Gastroesophageal sphincter (tissue), 4 donors: ENCODE measurements around the gene ABHD4. TPM values are rescaled to one million over a fixed set of nuclear protein-coding genes. Genes with fewer than 3 reads are reported as not detected.

Source experiments
- ATAC-seq: fragments of 150-250 bp; one replicate; pipeline ENCODE4 v1.9.1; 2016; ENCODE audit warnings: mild to moderate bottlenecking, moderate library complexity
- H3K27ac ChIP-seq, 4 donors: fragments of 200-600 bp; sonication (generic) in 3 of 4; 1 replicate in 3 of 4; 2 replicates in 1 of 4; pipeline ENCODE4 v1.5.1; 2016 to 2019
- H3K27me3 ChIP-seq: fragments of 200-600 bp; sonication (generic); one replicate; pipeline ENCODE4 v1.5.1; 2019
- H3K36me3 ChIP-seq, 2 donors: fragments of 200-600 bp; sonication (generic); one replicate each; pipeline ENCODE4 v1.5.1; 2019; ENCODE audit warnings: control low read depth in 1 of 2
- H3K4me1 ChIP-seq, 3 donors: fragments of 200-600 bp; sonication (generic); 1 replicate in 2 of 3; 2 replicates in 1 of 3; pipeline ENCODE4 v1.5.1; 2016 to 2019; ENCODE audit warnings: control low read depth in 2 of 3
- H3K4me3 ChIP-seq, 2 donors: fragments of 200-600 bp; sonication (generic); one replicate each; pipeline ENCODE4 v1.5.1; 2019; ENCODE audit warnings: mild to moderate bottlenecking in 1 of 2, moderate library complexity in 1 of 2
- H3K9me3 ChIP-seq, 3 donors: fragments of 200-600 bp; sonication (generic); one replicate each; pipeline ENCODE4 v1.5.1; 2017 to 2019; ENCODE audit warnings: control low read depth in 2 of 3
- EP300 ChIP-seq: sonication (generic); formaldehyde crosslinking; IDR thresholded peaks from one replicate; pipeline ENCODE4 v1.6.1; 2017; ENCODE audit warnings: antibody characterized with exemption, mild to moderate bottlenecking
- POLR2A ChIP-seq, 2 donors: fragments of 450-650 bp; IDR thresholded peaks; one replicate each; pipeline ENCODE4 v1.6.1; 2017; ENCODE audit warnings: antibody characterized with exemption in 2 of 2, mild to moderate bottlenecking in 2 of 2, moderate library complexity in 1 of 2
- POLR2AphosphoS5 ChIP-seq: sonication (generic); formaldehyde crosslinking; IDR thresholded peaks from one replicate; pipeline ENCODE4 v1.6.1; 2017; ENCODE audit warnings: antibody characterized with exemption
- WGBS, 2 donors: methylation state at CpG; one replicate each; pipeline ENCODE4 v1.1.5; 2018; ENCODE audit warnings: low coverage in 1 of 2; 5-methylcytosine and 5-hydroxymethylcytosine counted together
- total RNA-seq, 4 donors: library from RNA; depleted of rRNA; stranded (reverse); fragments of >200 nt; gene quantifications; one replicate each; pipeline ENCODE4 v1.1.0, GENCODE V29; 2016
- TF ChIP-seq, protein P1 (sequence below), 4 experiments: fragments of 200-600 bp in 2 of 4; fragments of 450-650 bp in 2 of 4; sonication (generic) in 1 of 4; IDR thresholded peaks; one replicate each; pipeline ENCODE4 v1.5.1; 2017 to 2019; ENCODE audit warnings: antibody characterized with exemption in 4 of 4, mild to moderate bottlenecking in 2 of 4, moderate library complexity in 2 of 4

ABHD4 gene
- total RNA-seq, 4 donors from 2014 or later = 23.8 to 42.0 (median 31.0) TPM

DNA sequence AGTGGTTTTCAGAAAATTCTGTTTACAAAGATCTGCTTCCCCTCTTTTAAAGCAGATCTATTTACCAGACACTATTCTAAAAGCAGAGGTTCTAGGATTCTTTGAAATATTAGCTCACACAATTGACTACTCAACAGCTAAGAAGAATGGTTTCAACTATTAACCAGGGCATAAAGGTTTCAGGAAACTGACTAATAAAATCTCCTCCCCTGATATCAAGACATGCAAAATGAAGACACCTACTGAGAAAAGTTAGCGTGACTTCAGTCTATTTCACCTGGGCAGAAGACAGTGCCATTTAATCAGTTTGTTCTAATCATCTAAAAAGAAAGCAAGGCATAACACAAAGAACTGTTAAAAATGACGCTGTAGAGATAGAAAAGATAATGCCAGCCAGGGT, 31.3 kb upstream of the ABHD4 start:
- TF ChIP-seq, protein P1, sequence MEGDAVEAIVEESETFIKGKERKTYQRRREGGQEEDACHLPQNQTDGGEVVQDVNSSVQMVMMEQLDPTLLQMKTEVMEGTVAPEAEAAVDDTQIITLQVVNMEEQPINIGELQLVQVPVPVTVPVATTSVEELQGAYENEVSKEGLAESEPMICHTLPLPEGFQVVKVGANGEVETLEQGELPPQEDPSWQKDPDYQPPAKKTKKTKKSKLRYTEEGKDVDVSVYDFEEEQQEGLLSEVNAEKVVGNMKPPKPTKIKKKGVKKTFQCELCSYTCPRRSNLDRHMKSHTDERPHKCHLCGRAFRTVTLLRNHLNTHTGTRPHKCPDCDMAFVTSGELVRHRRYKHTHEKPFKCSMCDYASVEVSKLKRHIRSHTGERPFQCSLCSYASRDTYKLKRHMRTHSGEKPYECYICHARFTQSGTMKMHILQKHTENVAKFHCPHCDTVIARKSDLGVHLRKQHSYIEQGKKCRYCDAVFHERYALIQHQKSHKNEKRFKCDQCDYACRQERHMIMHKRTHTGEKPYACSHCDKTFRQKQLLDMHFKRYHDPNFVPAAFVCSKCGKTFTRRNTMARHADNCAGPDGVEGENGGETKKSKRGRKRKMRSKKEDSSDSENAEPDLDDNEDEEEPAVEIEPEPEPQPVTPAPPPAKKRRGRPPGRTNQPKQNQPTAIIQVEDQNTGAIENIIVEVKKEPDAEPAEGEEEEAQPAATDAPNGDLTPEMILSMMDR (IDR thresholded peaks at IDR 0.05) = no peak
- TF ChIP-seq POLR2A (IDR thresholded peaks at IDR 0.05) (no peak), EP300 (no peak), POLR2AphosphoS5 (no peak)
- H3K36me3 ChIP-seq = peaks cover 0 to 56% of the 10 kb centered on the region in 2 donors
- H3K27ac ChIP-seq = no peak overlapping the region
- H3K4me1 ChIP-seq = peaks cover 3 to 63% (median 21%) of the 10 kb centered on the region in 3 donors
- H3K9me3 ChIP-seq = no peaks in the 10 kb centered on the region
- H3K27me3 ChIP-seq = no peaks in the 10 kb centered on the region
- 89 to 92% methylated on average over 2 of the region's 2 CpGs for WGBS, 2 donors
- ATAC-seq = no peak
- H3K4me3 ChIP-seq = no peak overlapping the region

- Histone ChIP-seq H3K36me3 (peaks cover 0 to 62% of the 10 kb centered on the region in 2 donors), H3K27ac (no peak overlapping the region), H3K27me3 (no peaks in the 10 kb centered on the region), H3K4me3 (no peak overlapping the region), H3K9me3 (no peaks in the 10 kb centered on the region), H3K4me1 (peaks cover 3 to 68% (median 21%) of the 10 kb centered on the region in 3 donors)
- ATAC-seq = no peak
- 100% methylated on average over 1 of the region's 1 CpG for WGBS, 2 donors
- TF ChIP-seq, protein P1 (IDR thresholded peaks at IDR 0.05) = no peak
- TF ChIP-seq POLR2AphosphoS5 = no peak
- TF ChIP-seq EP300 = no peak
- no peak for TF ChIP-seq POLR2A (IDR thresholded peaks at IDR 0.05)
Observed at GRCh38 chr14:22567437-22567836, 30.7 kb upstream of the ABHD4 start.

GRCh38 chr14:22569106-22569736, 28.9 kb upstream of the ABHD4 start:
- H3K4me1 ChIP-seq = peaks cover 3 to 59% (median 19%) of the 10 kb centered on the region in 3 donors
- no peak overlapping the region for H3K27ac ChIP-seq
- H3K9me3 ChIP-seq = no peaks in the 10 kb centered on the region
- no peaks in the 10 kb centered on the region for H3K27me3 ChIP-seq
- H3K36me3 ChIP-seq = peaks cover 0 to 71% of the 10 kb centered on the region in 2 donors
- 59 to 67% methylated on average over 3 of the region's 6 CpGs for WGBS, 2 donors
- no peak overlapping the region for H3K4me3 ChIP-seq
- TF ChIP-seq POLR2A (IDR thresholded peaks at IDR 0.05) = no peak
- TF ChIP-seq, protein P1 (IDR thresholded peaks at IDR 0.05) = no peak
- TF ChIP-seq POLR2AphosphoS5 = no peak
- no peak for TF ChIP-seq EP300
- ATAC-seq = no peak

- TF ChIP-seq POLR2A (IDR thresholded peaks at IDR 0.05) (no peak), POLR2AphosphoS5 (no peak), EP300 (no peak)
- TF ChIP-seq, protein P1 (IDR thresholded peaks at IDR 0.05) = no peak
- H3K4me1 ChIP-seq = peaks cover 3 to 54% (median 15%) of the 10 kb centered on the region in 3 donors
- no peak for ATAC-seq
- peak overlapping the region in 1 of 4 donors; percentile 68 for H3K27ac ChIP-seq
- no peaks in the 10 kb centered on the region for H3K9me3 ChIP-seq
- 78 to 93% methylated on average over 3 of the region's 3 CpGs for WGBS, 2 donors
- no peak overlapping the region for H3K4me3 ChIP-seq
- H3K27me3 ChIP-seq = no peaks in the 10 kb centered on the region
- H3K36me3 ChIP-seq = peaks cover 0 to 71% of the 10 kb centered on the region in 2 donors
Observed at GRCh38 chr14:22569737-22570131, 28.4 kb upstream of the ABHD4 start.
